ENCODE results near the gene TEX52.

DNA sequence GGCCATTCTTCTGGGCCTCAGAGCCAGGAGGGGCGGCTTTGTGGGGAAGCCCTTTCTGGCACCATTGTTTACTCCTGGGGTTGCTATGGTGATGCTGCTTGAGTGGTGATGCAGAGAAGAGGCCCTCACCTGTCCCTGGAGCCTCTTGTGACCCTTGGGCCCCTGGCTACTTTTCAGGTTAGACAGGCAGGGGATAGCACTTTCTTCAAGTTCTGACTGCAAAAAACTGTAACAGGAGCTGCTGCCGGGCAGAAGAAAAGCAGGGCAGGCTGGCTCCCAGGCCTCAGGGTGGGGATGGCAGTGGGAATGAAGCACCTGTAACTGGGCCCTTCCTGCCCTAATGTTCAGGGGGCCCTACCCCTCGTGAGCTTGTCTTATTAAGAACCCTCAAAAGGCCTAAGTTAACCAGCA, at the start of gene TEX52:
- TF ChIP-seq CTCF (conservative IDR thresholded peaks at IDR 0.05 in 1 of 2, IDR thresholded peaks at IDR 0.05 in 1 of 2; ENCODE audit: extremely low read depth in 1 of 2, insufficient read depth in 1 of 2, low read depth in 1 of 2, low read length in 2 of 2) (no peak), EZH2 (IDR thresholded peaks at IDR 0.05; ENCODE audit: borderline replicate concordance, low read length) (no peak)
